ENCODE measurements around the gene ABCF1. TPM values are rescaled to one million over a fixed set of nuclear protein-coding genes. Genes with fewer than 3 reads are reported as not detected.
A peak's percentile ranks its signal among the peaks of the same experiment; 100 is the strongest.

Gene ABCF1
- total and polyA plus RNA-seq, 2 of the 8 experiments (the other 6 are each of a cell fraction or from before 2014, with no cell fraction given) = 48.8 to 123 TPM

DNA sequence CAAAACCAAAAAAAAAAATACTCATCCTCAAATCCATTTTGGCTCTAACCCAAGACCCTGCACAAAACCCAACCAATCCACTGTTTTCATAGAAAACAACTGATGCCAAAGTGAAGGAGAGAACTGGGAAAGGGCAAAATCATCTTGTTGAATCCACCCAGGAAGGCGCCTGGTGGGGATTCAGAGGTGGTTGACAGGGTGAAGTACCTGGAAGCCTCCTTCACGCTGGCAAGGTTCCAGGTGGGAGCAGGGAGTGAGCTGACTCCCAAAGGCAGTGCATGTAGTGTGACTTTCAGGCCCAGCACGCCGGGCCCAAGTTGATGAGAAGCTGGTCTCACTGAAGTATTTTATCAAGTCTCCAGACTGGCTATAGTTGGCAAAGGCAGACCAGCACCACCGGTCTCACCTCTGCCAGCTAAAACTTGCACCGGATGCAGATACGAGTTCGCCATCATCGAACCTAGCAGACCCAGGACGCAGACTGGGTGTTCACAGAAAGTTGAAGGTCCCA is 29.3 kb downstream of the ABCF1 start:
- H3K9me3 ChIP-seq (ENCODE audit: insufficient read depth in 2 of 2, low read depth in 1 of 2, low read length in 1 of 2) = no peaks in the 10 kb centered on the region
- H4K91ac ChIP-seq (replicated peaks; ENCODE audit: insufficient read length, low read length) = no peak overlapping the region
- peaks cover 9 to 33% of the 10 kb centered on the region in 2 experiments for H4K20me1 ChIP-seq (replicated peaks in 1 of 2; ENCODE audit: control insufficient read depth in 1 of 2, insufficient read depth in 2 of 2, low read length in 2 of 2)
- no peak overlapping the region for H2BK20ac ChIP-seq (ENCODE audit: low read length)
- no peaks in the 10 kb centered on the region for H3K27me3 ChIP-seq (replicated peaks in 1 of 4; ENCODE audit: control insufficient read depth in 3 of 4, extremely low read depth in 1 of 4, insufficient read depth in 3 of 4, low read length in 3 of 4)
- no peak overlapping the region for H3K4ac ChIP-seq (replicated peaks; ENCODE audit: insufficient read length, low read depth, low read length)
- H2BK120ac ChIP-seq (replicated peaks; ENCODE audit: low read depth, low read length) = no peak overlapping the region
- H3K79me1 ChIP-seq (ENCODE audit: low read depth, low read length) = no peaks in the 10 kb centered on the region; the same call in none of the 2 replicates
- H4K5ac ChIP-seq (ENCODE audit: insufficient read length, low read depth, low read length) = no peak overlapping the region
- DNase-seq (ENCODE audit: low read depth in 1 of 2, low spot score in 2 of 2) (no peak), FAIRE-seq (no peak)
- no peaks in the 10 kb centered on the region for H3K79me2 ChIP-seq (ENCODE audit: control insufficient read depth in 1 of 2, insufficient read depth in 2 of 2, low read length in 2 of 2)
- no peak overlapping the region for H2BK15ac ChIP-seq (ENCODE audit: low read length)
- no peak overlapping the region for H3K4me3 ChIP-seq (ENCODE audit: extremely low read depth in 1 of 4, insufficient read depth in 2 of 4, low read depth in 3 of 4, low read length in 4 of 4)
- no peak overlapping the region for H3K18ac ChIP-seq (ENCODE audit: extremely low read depth, low read length)
- H2BK5ac ChIP-seq (ENCODE audit: low read depth, low read length) = no peak overlapping the region
- H3K4me2 ChIP-seq (ENCODE audit: insufficient read depth in 1 of 2, low read depth in 2 of 2, low read length in 2 of 2) = no peak overlapping the region
- ChIA-PET CTCF (ENCODE audit: partially characterized antibody) (interaction anchor here (0.7 to 5.7 kb wide), 9 partner anchors 10 to 117 kb away, joined by 3 to 37 read pairs (median 4); no protein-coding TSS in a partner anchor), POLR2A (ENCODE audit: partially characterized antibody) (interaction anchor here (0.6 to 21.6 kb wide), 35 partner anchors 10 to 479 kb away, joined by 3 to 712 read pairs (median 4); partner anchors contain the start of genes ATAT1, C6orf136, DHX16 and GNL1)
- TF ChIP-seq POLR2AphosphoS5 (IDR thresholded peaks at IDR 0.05; ENCODE audit: low read depth, low read length) = peak; percentile 77; the same call in 1 of the 2 replicates
- TF ChIP-seq GTF2F1 (IDR thresholded peaks at IDR 0.05; ENCODE audit: borderline replicate concordance, low read depth, low read length) = no peak
- no peak overlapping the region for H4K8ac ChIP-seq (ENCODE audit: extremely low read depth, insufficient read depth, low read length)
- H3K36me3 ChIP-seq (ENCODE audit: control insufficient read depth in 2 of 4, insufficient read depth in 4 of 4, low read length in 3 of 4) = peaks cover 42 to 52% (median 49%) of the 10 kb centered on the region in 4 experiments
- H3K23me2 ChIP-seq (ENCODE audit: low read depth, low read length) = no peaks in the 10 kb centered on the region; the same call in 1 of the 2 replicates
- H3K14ac ChIP-seq (ENCODE audit: insufficient read length) = no peak overlapping the region
- H2AFZ ChIP-seq (ENCODE audit: low read length) = no peak overlapping the region
- no peak overlapping the region for H3K9ac ChIP-seq (replicated peaks in 1 of 4; ENCODE audit: extremely low read depth in 1 of 4, low read depth in 3 of 4, low read length in 3 of 4)
- no peak overlapping the region for H2AK5ac ChIP-seq (ENCODE audit: low read depth, low read length)
- no peak overlapping the region for H3K23ac ChIP-seq (ENCODE audit: insufficient read length)
- H3K56ac ChIP-seq (replicated peaks; ENCODE audit: insufficient read length, low read depth, low read length) = no peak overlapping the region
- no peak overlapping the region for H2BK12ac ChIP-seq (ENCODE audit: low read depth, low read length)
- no peaks in the 10 kb centered on the region for H3K4me1 ChIP-seq (replicated peaks in 1 of 4; ENCODE audit: control insufficient read depth in 3 of 4, insufficient read depth in 4 of 4, low read length in 3 of 4)
- 96% methylated on average over 10 of the region's 10 CpGs; no CpG with 5 or more reads in 1 of the 2 experiments for WGBS, 2 experiments (ENCODE audit: extremely low coverage in 1 of 2, insufficient coverage in 1 of 2, insufficient read length in 1 of 2, insufficient replicate concordance in 2 of 2, low coverage in 1 of 2, low lambda C conversion rate in 2 of 2, missing lambda C conversion rate in 1 of 2)
- no peak overlapping the region for H3K27ac ChIP-seq (ENCODE audit: low read depth, low read length)
